K562 (cell line): Measurements from ENCODE around the gene KIF15. TPM values are rescaled to one million over a fixed set of nuclear protein-coding genes. Genes with fewer than 3 reads are reported as not detected.

ENCODE experiments used
- ATF1 ChIP-seq, 2 experiments: fragments of 450-650 bp in 1 of 2; IDR thresholded peaks; 2 replicates each; pipeline ENCODE4 v1.6.1; 2016; ENCODE audit warnings: missing compliant biosample characterization in 1 of 2, missing genetic modification characterization in 1 of 2
- BDP1 ChIP-seq: IDR thresholded peaks from 3 replicates; pipeline ENCODE4 v1.6.1; 2011; ENCODE audit not compliant: insufficient read length, insufficient read depth
- CCAR2 ChIP-seq: fragments of 200-400 bp; formaldehyde crosslinking; IDR thresholded peaks from 2 replicates; pipeline ENCODE4 v1.6.1; 2017; ENCODE audit warnings: mild to moderate bottlenecking, low read depth, low read length
- CREM ChIP-seq: IDR thresholded peaks from 2 replicates; pipeline ENCODE4 v1.6.1; 2014; ENCODE audit warnings: antibody characterized with exemption, low read depth
- CTCF ChIP-seq, 3 experiments: IDR thresholded peaks in 2 of 3; conservative IDR thresholded peaks in 1 of 3; 2 replicates each; pipeline ENCODE4 v1.5.1; 2011 to 2012; ENCODE audit warnings: low read length in 3 of 3, mild to moderate bottlenecking in 3 of 3, control low read depth in 2 of 3, improper control_type of control experiment in 1 of 3, inconsistent platforms in 1 of 3, low read depth in 1 of 3, mixed read lengths in 1 of 3, moderate library complexity in 1 of 3; ENCODE audit not compliant: insufficient read depth in 2 of 3
- DIDO1 ChIP-seq: fragments of 450-650 bp; IDR thresholded peaks from 2 replicates; pipeline ENCODE4 v1.6.1; 2016; ENCODE audit warnings: low read depth, missing biosample characterization, missing genetic modification characterization
- E2F3 ChIP-seq: fragments of 250-450 bp; sonication (Bioruptor Pico); IDR thresholded peaks from 2 replicates; pipeline ENCODE4 v1.4.0; 2020; ENCODE audit warnings: mild to moderate bottlenecking
- GABPA ChIP-seq: fragments of 200-800 bp; sonication (Bioruptor generic); conservative IDR thresholded peaks from 2 replicates; pipeline ENCODE4 v1.6.1; 2016; ENCODE audit warnings: low read depth, missing genetic modification characterization, missing compliant biosample characterization
- HCFC1 ChIP-seq: IDR thresholded peaks from 2 replicates; pipeline ENCODE4 v1.6.1; 2012; ENCODE audit warnings: low read depth, low read length, improper control_type of control experiment
- MYC ChIP-seq, 2 experiments: fragments of 250-450 bp in 1 of 2; sonication (Bioruptor Pico) in 1 of 2; IDR thresholded peaks; 2 replicates each; pipeline versions ENCODE4 v1.5.1 to v1.6.1; 2012 to 2021; ENCODE audit warnings: low read depth in 2 of 2, borderline replicate concordance in 1 of 2, improper control_type of control experiment in 1 of 2, low read length in 1 of 2, mild to moderate bottlenecking in 1 of 2, moderate library complexity in 1 of 2
- NCOA1 ChIP-seq: fragments of 450-650 bp; IDR thresholded peaks from 2 replicates; pipeline ENCODE4 v1.6.1; 2016; ENCODE audit warnings: low read depth
- PKNOX1 ChIP-seq: fragments of 450-650 bp; IDR thresholded peaks from 2 replicates; pipeline ENCODE4 v1.6.1; 2016
- SNIP1 ChIP-seq: fragments of 450-650 bp; IDR thresholded peaks from 2 replicates; pipeline ENCODE4 v1.7.1; 2017; ENCODE audit warnings: low read depth, mild to moderate bottlenecking
- SP2 ChIP-seq: IDR thresholded peaks from 2 replicates; pipeline ENCODE4 v1.6.1; 2011; ENCODE audit warnings: mild to moderate bottlenecking, low read depth, low read length, moderate library complexity; ENCODE audit not compliant: poor library complexity, severe bottlenecking; ENCODE audit errors: extremely low read depth
- TBL1XR1 ChIP-seq, 2 experiments: IDR thresholded peaks; 2 replicates each; pipeline ENCODE4 v1.6.1; 2012; ENCODE audit warnings: improper control_type of control experiment in 2 of 2, low read length in 2 of 2, mild to moderate bottlenecking in 1 of 2
- ZBTB11 ChIP-seq, 3 experiments: fragments of 200-800 bp in 1 of 3; fragments of 250-450 bp in 1 of 3; fragments of 450-650 bp in 1 of 3; sonication (Bioruptor Pico) in 1 of 3; sonication (Bioruptor generic) in 1 of 3; formaldehyde crosslinking in 1 of 3; IDR thresholded peaks; 2 replicates each; pipeline versions ENCODE4 v1.6.1 to v1.8.0; 2016 to 2022; ENCODE audit warnings: mild to moderate bottlenecking in 2 of 3, missing genetic modification characterization in 2 of 3, missing compliant biosample characterization in 1 of 3, moderate library complexity in 1 of 3
- ZBTB34 ChIP-seq: fragments of 250-450 bp; sonication (Bioruptor Pico); IDR thresholded peaks from 2 replicates; pipeline ENCODE4 v1.8.0; 2021; ENCODE audit warnings: mild to moderate bottlenecking, moderate library complexity
- ZNF12 ChIP-seq: sonication (generic); formaldehyde crosslinking; IDR thresholded peaks from 2 replicates; pipeline ENCODE4 v1.4.0; 2020; ENCODE audit warnings: mild to moderate bottlenecking, missing genetic modification reagents
- ZNF444 ChIP-seq: fragments of 250-450 bp; sonication (Bioruptor Pico); IDR thresholded peaks from 2 replicates; pipeline ENCODE4 v1.4.0; 2020; ENCODE audit warnings: mild to moderate bottlenecking, moderate library complexity
- polyA plus RNA-seq, 8 experiments: library from polyadenylated mRNA; depleted of rRNA in 4 of 8; stranded (reverse) in 5 of 8; unstranded in 3 of 8; fragments of >200 nt; fragmentation: Nextera tagmentation in 2 of 8; fragmentation: Illumina TruSeq in 1 of 8; extraction: Ambion mirVana in 2 of 8; extraction: Trizol in 1 of 8; gene quantifications; 2 replicates each; pipeline versions ENCODE4 v1.2.1 to v1.2.3, GENCODE V29; 2011 to 2014; ENCODE audit warnings: inconsistent platforms in 1 of 8, missing spikeins in 1 of 8
- total RNA-seq, 7 experiments: library from RNA; depleted of rRNA in 6 of 7; stranded (reverse); fragments of >200 nt in 6 of 7; fragmentation: Illumina TruSeq in 2 of 7; extraction: Trizol in 2 of 7; gene quantifications; 2 replicates each; pipeline versions ENCODE4 v1.2.1 to v1.2.3, GENCODE V29; 2011 to 2021; ENCODE audit warnings: low replicate concordance in 1 of 7

KIF15 gene
- total and polyA plus RNA-seq, 9 of the 15 experiments (the other 6 are each of a cell fraction or from before 2014, with no cell fraction given): 9.0 to 45.9 (median 26.0) TPM

GRCh38 chr3:44712455-44713075 lies 49.0 kb upstream of the KIF15 start, which contains the start of gene ZNF502 (continued):
- TF ChIP-seq ZNF444 (CRISPR knock-in tag): no peak
- TF ChIP-seq PKNOX1: no peak
- peak; percentile 43; the same call in 1 of the 2 replicates for TF ChIP-seq MYC (IDR thresholded peaks at IDR 0.05; ENCODE audit: low read depth, low read length)
- TF ChIP-seq MYC (CRISPR knock-in tag; IDR thresholded peaks at IDR 0.05; ENCODE audit: borderline replicate concordance, low read depth): no peak
- TF ChIP-seq ATF1 (CRISPR knock-in tag; IDR thresholded peaks at IDR 0.05): peak; percentile 50; the same call in 1 of the 2 replicates
- peak; percentile 96 for TF ChIP-seq ATF1 (tag; IDR thresholded peaks at IDR 0.05)
- peak in 1 of 3 experiments; percentile 25; a peak in 1 of 6 replicates for TF ChIP-seq ZBTB11 (CRISPR knock-in tag; IDR thresholded peaks at IDR 0.05)
- TF ChIP-seq BDP1: no peak
- peak; percentile 30 to 44 (median 34); a peak in 5 of 6 replicates for TF ChIP-seq CTCF (IDR thresholded peaks at IDR 0.05 in 2 of 3, conservative IDR thresholded peaks at IDR 0.05 in 1 of 3; ENCODE audit: insufficient read depth in 2 of 3, low read depth in 1 of 3, low read length in 3 of 3)
- peak; percentile 75 for TF ChIP-seq HCFC1
- no peak for TF ChIP-seq ZNF12 (CRISPR knock-in tag)
- 0 out of 2 replicates have a peak, but pooled peaks have one; percentile 37 for TF ChIP-seq E2F3 (CRISPR knock-in tag)
- peak; percentile 80 for TF ChIP-seq SNIP1
- TF ChIP-seq DIDO1 (tag): peak; percentile 80
- peak; percentile 73 for TF ChIP-seq SP2
- no peak for TF ChIP-seq NCOA1
- TF ChIP-seq CCAR2: no peak
- TF ChIP-seq CREM: peak; percentile 97
- peak; percentile 92 for TF ChIP-seq GABPA (tag)
- peak; percentile 34 to 85; a peak in 2 of 4 replicates for TF ChIP-seq TBL1XR1 (IDR thresholded peaks at IDR 0.05; ENCODE audit: low read length in 2 of 2)
- TF ChIP-seq ZBTB34 (CRISPR knock-in tag): no peak
